Measurements from ENCODE around the gene BSPRY. TPM values are rescaled to one million over a fixed set of nuclear protein-coding genes. Genes with fewer than 3 reads are reported as not detected.
A peak's percentile ranks its signal among the peaks of the same experiment; 100 is the strongest.

Gene BSPRY
- total RNA-seq, 1 donor from 2014 or later: 0.27 TPM

- peaks cover 4% of the 10 kb centered on the region for H3K4me1 ChIP-seq (ENCODE audit: insufficient read depth, low read length)
- H3K4me3 ChIP-seq (ENCODE audit: insufficient read depth, low read depth, low read length): no peak overlapping the region
- H3K9ac ChIP-seq (ENCODE audit: low read length): no peak overlapping the region
- no peaks in the 10 kb centered on the region for H4K20me1 ChIP-seq (ENCODE audit: insufficient read depth, low read length)
- TF ChIP-seq, protein P1, sequence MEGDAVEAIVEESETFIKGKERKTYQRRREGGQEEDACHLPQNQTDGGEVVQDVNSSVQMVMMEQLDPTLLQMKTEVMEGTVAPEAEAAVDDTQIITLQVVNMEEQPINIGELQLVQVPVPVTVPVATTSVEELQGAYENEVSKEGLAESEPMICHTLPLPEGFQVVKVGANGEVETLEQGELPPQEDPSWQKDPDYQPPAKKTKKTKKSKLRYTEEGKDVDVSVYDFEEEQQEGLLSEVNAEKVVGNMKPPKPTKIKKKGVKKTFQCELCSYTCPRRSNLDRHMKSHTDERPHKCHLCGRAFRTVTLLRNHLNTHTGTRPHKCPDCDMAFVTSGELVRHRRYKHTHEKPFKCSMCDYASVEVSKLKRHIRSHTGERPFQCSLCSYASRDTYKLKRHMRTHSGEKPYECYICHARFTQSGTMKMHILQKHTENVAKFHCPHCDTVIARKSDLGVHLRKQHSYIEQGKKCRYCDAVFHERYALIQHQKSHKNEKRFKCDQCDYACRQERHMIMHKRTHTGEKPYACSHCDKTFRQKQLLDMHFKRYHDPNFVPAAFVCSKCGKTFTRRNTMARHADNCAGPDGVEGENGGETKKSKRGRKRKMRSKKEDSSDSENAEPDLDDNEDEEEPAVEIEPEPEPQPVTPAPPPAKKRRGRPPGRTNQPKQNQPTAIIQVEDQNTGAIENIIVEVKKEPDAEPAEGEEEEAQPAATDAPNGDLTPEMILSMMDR (IDR thresholded peaks at IDR 0.05; ENCODE audit: insufficient read depth, low read depth, low read length): no peak
- no peak for TF ChIP-seq EZH2 (IDR thresholded peaks at IDR 0.05; ENCODE audit: insufficient read depth, low read length)
- peaks cover 34% of the 10 kb centered on the region for H3K27me3 ChIP-seq (ENCODE audit: insufficient read depth, low read length)
- no peaks in the 10 kb centered on the region for H3K79me2 ChIP-seq (ENCODE audit: insufficient read depth, low read length)
- FAIRE-seq: no peak
- no peak overlapping the region for H2AFZ ChIP-seq (ENCODE audit: low read depth, low read length)
- no peaks in the 10 kb centered on the region for H3K9me3 ChIP-seq (ENCODE audit: insufficient read depth, low read depth, low read length)
- Mint-ChIP-seq H3K4me1 (ENCODE audit: low read depth, unreplicated experiment) (peaks cover 4% of the 10 kb centered on the region), H3K27ac (ENCODE audit: unreplicated experiment) (no peak overlapping the region), H3K4me3 (ENCODE audit: unreplicated experiment) (no peak overlapping the region), H3K27me3 (ENCODE audit: low read depth, unreplicated experiment) (peaks cover 18% of the 10 kb centered on the region), H3K9me3 (ENCODE audit: unreplicated experiment) (no peaks in the 10 kb centered on the region), H3K36me3 (ENCODE audit: low read depth, unreplicated experiment) (no peaks in the 10 kb centered on the region)
- no peak overlapping the region for H3K27ac ChIP-seq (ENCODE audit: low read depth, low read length)
- no peak for DNase-seq (ENCODE audit: low read depth)
- no peaks in the 10 kb centered on the region for H3K36me3 ChIP-seq (ENCODE audit: insufficient read depth, low read length)
- no peak overlapping the region for H3K4me2 ChIP-seq (ENCODE audit: low read length)
Observed at GRCh38 chr9:113359385-113359784, 10.0 kb downstream of the BSPRY start.

DNA sequence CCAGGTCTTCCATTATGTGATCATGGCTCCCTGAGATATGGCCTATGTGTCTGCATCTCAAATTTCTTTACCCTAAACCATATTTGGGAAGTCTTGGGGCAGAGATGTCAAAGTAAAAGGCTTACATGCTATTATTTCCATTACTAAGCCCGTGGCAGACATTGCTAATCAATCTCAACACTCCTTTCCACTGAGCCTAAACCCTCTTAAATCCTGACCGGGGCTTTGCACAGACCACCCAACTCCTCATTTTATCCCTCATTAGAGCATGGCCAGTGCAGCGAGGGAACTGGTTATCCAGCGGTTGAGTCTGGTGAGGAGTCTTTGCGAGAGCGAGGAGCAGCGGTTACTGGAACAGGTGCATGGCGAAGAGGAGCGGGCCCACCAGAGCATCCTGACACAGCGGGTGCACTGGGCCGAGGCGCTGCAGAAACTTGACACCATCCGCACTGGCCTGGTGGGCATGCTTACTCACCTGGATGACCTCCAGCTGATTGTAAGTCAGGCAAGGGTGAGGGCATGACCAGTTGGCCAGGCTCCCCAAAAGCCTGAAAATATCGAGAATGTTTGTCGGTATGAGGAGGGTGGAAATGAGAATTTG, 11.0 kb downstream of the BSPRY start:
- H3K27ac Mint-ChIP-seq (ENCODE audit: unreplicated experiment): no peak overlapping the region
- Histone ChIP-seq H3K27me3 (ENCODE audit: insufficient read depth, low read length) (peaks cover 31% of the 10 kb centered on the region), H3K36me3 (ENCODE audit: insufficient read depth, low read length) (no peaks in the 10 kb centered on the region), H3K79me2 (ENCODE audit: insufficient read depth, low read length) (no peaks in the 10 kb centered on the region), H3K4me2 (ENCODE audit: low read length) (no peak overlapping the region), H4K20me1 (ENCODE audit: insufficient read depth, low read length) (no peaks in the 10 kb centered on the region), H3K9ac (ENCODE audit: low read length) (no peak overlapping the region), H3K27ac (ENCODE audit: low read depth, low read length) (no peak overlapping the region), H2AFZ (ENCODE audit: low read depth, low read length) (no peak overlapping the region), H3K9me3 (ENCODE audit: insufficient read depth, low read depth, low read length) (no peaks in the 10 kb centered on the region), H3K4me3 (ENCODE audit: insufficient read depth, low read depth, low read length) (no peak overlapping the region), H3K4me1 (ENCODE audit: insufficient read depth, low read length) (peaks cover 4% of the 10 kb centered on the region)
- H3K36me3 Mint-ChIP-seq (ENCODE audit: low read depth, unreplicated experiment): no peaks in the 10 kb centered on the region
- no peaks in the 10 kb centered on the region for H3K9me3 Mint-ChIP-seq (ENCODE audit: unreplicated experiment)
- TF ChIP-seq, protein P1 (IDR thresholded peaks at IDR 0.05; ENCODE audit: insufficient read depth, low read depth, low read length): no peak
- no peak for TF ChIP-seq EZH2 (IDR thresholded peaks at IDR 0.05; ENCODE audit: insufficient read depth, low read length)
- no peak for DNase-seq (ENCODE audit: low read depth)
- peaks cover 4% of the 10 kb centered on the region for H3K4me1 Mint-ChIP-seq (ENCODE audit: low read depth, unreplicated experiment)
- no peak for FAIRE-seq
- no peak overlapping the region for H3K4me3 Mint-ChIP-seq (ENCODE audit: unreplicated experiment)
- H3K27me3 Mint-ChIP-seq (ENCODE audit: low read depth, unreplicated experiment): peaks cover 14% of the 10 kb centered on the region

GRCh38 chr9:113361304-113362018, 12.1 kb downstream of the BSPRY start:
- Mint-ChIP-seq H3K36me3 (ENCODE audit: low read depth, unreplicated experiment) (no peaks in the 10 kb centered on the region), H3K4me1 (ENCODE audit: low read depth, unreplicated experiment) (peaks cover 4% of the 10 kb centered on the region), H3K4me3 (ENCODE audit: unreplicated experiment) (no peak overlapping the region), H3K27ac (ENCODE audit: unreplicated experiment) (no peak overlapping the region), H3K27me3 (ENCODE audit: low read depth, unreplicated experiment) (peaks cover 14% of the 10 kb centered on the region), H3K9me3 (ENCODE audit: unreplicated experiment) (no peaks in the 10 kb centered on the region)
- Histone ChIP-seq H3K9ac (ENCODE audit: low read length) (no peak overlapping the region), H2AFZ (ENCODE audit: low read depth, low read length) (no peak overlapping the region), H3K9me3 (ENCODE audit: insufficient read depth, low read depth, low read length) (no peaks in the 10 kb centered on the region), H3K27me3 (ENCODE audit: insufficient read depth, low read length) (peaks cover 24% of the 10 kb centered on the region), H3K4me1 (ENCODE audit: insufficient read depth, low read length) (peaks cover 4% of the 10 kb centered on the region), H3K4me2 (ENCODE audit: low read length) (no peak overlapping the region), H3K4me3 (ENCODE audit: insufficient read depth, low read depth, low read length) (no peak overlapping the region), H3K36me3 (ENCODE audit: insufficient read depth, low read length) (no peaks in the 10 kb centered on the region), H3K27ac (ENCODE audit: low read depth, low read length) (no peak overlapping the region), H4K20me1 (ENCODE audit: insufficient read depth, low read length) (no peaks in the 10 kb centered on the region), H3K79me2 (ENCODE audit: insufficient read depth, low read length) (no peaks in the 10 kb centered on the region)
- FAIRE-seq (no peak), DNase-seq (ENCODE audit: low read depth) (peak; percentile 31)
- TF ChIP-seq, protein P1 (IDR thresholded peaks at IDR 0.05; ENCODE audit: insufficient read depth, low read depth, low read length): no peak

Data from astrocyte (in vitro differentiated cells and primary cell).